Measurements from ENCODE around the gene GDPD4.
A peak's percentile ranks its signal among the peaks of the same experiment; 100 is the strongest.
"Not testable (repeated sequence)": the region's sequence is repeated elsewhere in the genome, so short reads cannot be mapped to it uniquely, and the experiment has no call there.

The GDPD4 gene

GRCh38 chr11:77301510-77301909 lies at the start of gene GDPD4:
GDPD4 (minus strand) TSS chr11:77301686; CDS start chr11:77285137, 16,549 bp downstream.
- no peak for DNase-seq

GRCh38 chr11:77347948-77348347 lies 46.5 kb upstream of the GDPD4 start:
- no peak for DNase-seq

GRCh38 chr11:77346906-77347603 lies 45.6 kb upstream of the GDPD4 start:
- no peak for DNase-seq

- no peak for DNase-seq
Observed at GRCh38 chr11:77345621-77346020, 44.1 kb upstream of the GDPD4 start.

- DNase-seq = no peak
Observed at GRCh38 chr11:77340501-77340900, 39.0 kb upstream of the GDPD4 start.

- DNase-seq = no peak
Observed at GRCh38 chr11:77332259-77332658, 30.8 kb upstream of the GDPD4 start.

GRCh38 chr11:77325159-77325558 lies 23.7 kb upstream of the GDPD4 start:
- no peak for DNase-seq

GRCh38 chr11:77324508-77324907 lies 23.0 kb upstream of the GDPD4 start:
- DNase-seq = no peak

GRCh38 chr11:77322926-77323590 lies 21.6 kb upstream of the GDPD4 start:
- DNase-seq = no peak

- DNase-seq = no peak
Observed at GRCh38 chr11:77322506-77322905, 21.0 kb upstream of the GDPD4 start.

GRCh38 chr11:77320351-77320750 lies 18.9 kb upstream of the GDPD4 start:
- no peak for DNase-seq

GRCh38 chr11:77318600-77318999 lies 17.1 kb upstream of the GDPD4 start:
- DNase-seq = no peak

GRCh38 chr11:77316733-77317342 lies 15.4 kb upstream of the GDPD4 start:
- DNase-seq = no peak

GRCh38 chr11:77312107-77312506 lies 10.6 kb upstream of the GDPD4 start:
- no peak for DNase-seq

GRCh38 chr11:77311701-77312100 lies 10.2 kb upstream of the GDPD4 start:
- DNase-seq = no peak

GRCh38 chr11:77310721-77311120 lies 9.2 kb upstream of the GDPD4 start:
- no peak for DNase-seq

- DNase-seq = no peak
Observed at GRCh38 chr11:77309401-77310085, 8.1 kb upstream of the GDPD4 start.

- no peak for DNase-seq
Observed at GRCh38 chr11:77308838-77309237, 7.4 kb upstream of the GDPD4 start.

- no peak for DNase-seq
Observed at GRCh38 chr11:77303328-77303727, 1.8 kb upstream of the GDPD4 start.

GRCh38 chr11:77302752-77303151 lies 1.3 kb upstream of the GDPD4 start:
- DNase-seq = peak; percentile 27

- no peak for DNase-seq
Observed at GRCh38 chr11:77300695-77301094, 791 bp downstream of the GDPD4 start.

- not testable (repeated sequence) for DNase-seq
Observed at GRCh38 chr11:77300028-77300427, 1.5 kb downstream of the GDPD4 start.

GRCh38 chr11:77299528-77299993 lies 1.9 kb downstream of the GDPD4 start:
- peak; percentile 15 for DNase-seq
